C4-2B (cell line): ENCODE results near the gene PADI4.

ENCODE experiments used
- H3K27ac ChIP-seq: fragments of 450-650 bp; 2 replicates; pipeline ENCODE4 v1.5.1; 2017
- CTCF ChIP-seq: fragments of 450-650 bp; conservative IDR thresholded peaks from 2 replicates; pipeline ENCODE4 v1.5.1; 2017; ENCODE audit warnings: mild to moderate bottlenecking
- ZFX ChIP-seq: fragments of 450-650 bp; IDR thresholded peaks from 2 replicates; pipeline ENCODE4 v1.6.1; 2017

PADI4 gene

GRCh38 chr1:17274186-17275170 lies 33.5 kb upstream of the PADI4 start:
- no peak overlapping the region for H3K27ac ChIP-seq
- TF ChIP-seq ZFX, result no peak
- TF ChIP-seq CTCF, result peak; percentile 74

GRCh38 chr1:17276568-17276967 lies 31.4 kb upstream of the PADI4 start:
- no peak overlapping the region; the same call in 1 of the 2 replicates for H3K27ac ChIP-seq
- TF ChIP-seq CTCF (no peak), ZFX (no peak)

GRCh38 chr1:17277511-17278159 lies 30.4 kb upstream of the PADI4 start:
- no peak for TF ChIP-seq ZFX
- TF ChIP-seq CTCF, result no peak
- H3K27ac ChIP-seq, result no peak overlapping the region

GRCh38 chr1:17278996-17279830 lies 28.8 kb upstream of the PADI4 start:
- no peak overlapping the region for H3K27ac ChIP-seq
- TF ChIP-seq CTCF, result no peak
- no peak for TF ChIP-seq ZFX

GRCh38 chr1:17280436-17280835 lies 27.6 kb upstream of the PADI4 start:
- no peak for TF ChIP-seq CTCF
- no peak for TF ChIP-seq ZFX
- H3K27ac ChIP-seq, result no peak overlapping the region

- no peak overlapping the region for H3K27ac ChIP-seq
- no peak for TF ChIP-seq CTCF
- TF ChIP-seq ZFX, result no peak
These were observed 27.1 kb upstream of the PADI4 start for GRCh38 chr1:17280894-17281293.
